HG03095 (cell line): Measurements from ENCODE around the gene ELF2.
"Not testable (repeated sequence)": the region's sequence is repeated elsewhere in the genome, so short reads cannot be mapped to it uniquely, and the experiment has no call there.

Source experiments
- ATAC-seq: cut with Tn5 transposase; IDR thresholded peaks from one replicate; pipeline ENCODE4 v1.9.1; 2021; ENCODE audit warnings: moderate library complexity; ENCODE audit not compliant: unreplicated experiment

Gene ELF2

DNA sequence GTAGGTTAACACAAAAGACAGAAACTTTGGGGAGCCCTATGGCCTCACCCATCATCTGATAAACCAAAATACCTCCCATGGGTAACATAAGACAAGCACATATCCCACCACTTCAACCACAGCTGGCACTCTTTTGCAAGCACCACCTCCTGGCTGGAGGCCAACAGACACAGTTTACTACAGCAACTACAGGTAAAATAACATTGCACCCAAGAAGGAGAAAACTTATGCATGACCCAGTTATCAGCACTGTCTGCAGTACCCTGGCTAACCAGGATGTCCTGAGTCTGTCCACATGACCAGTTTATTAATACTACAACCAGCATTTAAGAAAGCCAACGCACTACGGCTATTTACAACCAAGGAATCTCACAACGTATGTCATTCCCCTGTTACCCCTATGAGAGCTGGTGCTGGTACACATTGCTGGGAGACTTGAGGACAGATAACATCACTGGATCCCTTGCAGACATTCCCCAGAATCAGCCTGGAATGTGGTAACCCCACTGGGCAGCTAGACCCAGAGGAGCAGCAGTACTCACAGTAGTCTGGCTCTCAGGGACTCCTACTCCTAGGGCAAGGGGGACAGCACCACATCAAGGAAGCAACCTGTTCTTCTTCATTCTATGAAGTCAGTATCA, 32.0 kb downstream of the ELF2 start:
- ATAC-seq: no peak

- ATAC-seq: no peak
Measured at GRCh38 chr4:139144161-139144859, 32.7 kb downstream of the ELF2 start.

- ATAC-seq: no peak
Measured at GRCh38 chr4:139142980-139143379, 34.0 kb downstream of the ELF2 start.

GRCh38 chr4:139142087-139142486, 34.9 kb downstream of the ELF2 start:
- ATAC-seq: no peak

- ATAC-seq: no peak
Measured at GRCh38 chr4:139137763-139138162, 39.3 kb downstream of the ELF2 start.

GRCh38 chr4:139134403-139134802, 42.6 kb downstream of the ELF2 start:
- no peak for ATAC-seq

GRCh38 chr4:139131209-139131870, 45.7 kb downstream of the ELF2 start:
- ATAC-seq: no peak

DNA sequence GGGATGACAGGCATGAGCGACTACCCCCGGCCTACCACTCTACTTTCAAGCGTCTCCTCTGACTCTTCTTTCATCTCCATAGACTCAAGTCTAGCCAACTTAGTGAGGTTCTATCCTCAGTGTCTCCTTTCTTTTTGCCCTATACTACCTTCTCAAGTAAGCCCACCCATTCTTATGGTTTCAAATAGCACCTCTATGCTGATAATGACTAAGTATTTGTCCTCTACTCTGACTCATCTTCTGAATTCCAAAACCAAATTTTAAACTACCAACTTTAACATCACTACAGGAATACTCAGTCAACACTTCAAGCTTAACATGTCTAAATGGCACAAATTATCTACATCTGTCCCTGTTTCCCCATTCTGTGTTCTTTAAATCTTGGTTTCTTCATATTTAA, 47.8 kb downstream of the ELF2 start:
- ATAC-seq: no peak

- ATAC-seq: no peak
Measured at GRCh38 chr4:139126898-139127297, 50.1 kb downstream of the ELF2 start.

- no peak for ATAC-seq
Measured at GRCh38 chr4:139123910-139124309, 53.1 kb downstream of the ELF2 start.

- no peak for ATAC-seq
Measured at GRCh38 chr4:139118365-139118764, 58.7 kb downstream of the ELF2 start.

GRCh38 chr4:139115226-139115625, 61.8 kb downstream of the ELF2 start:
- no peak for ATAC-seq

DNA sequence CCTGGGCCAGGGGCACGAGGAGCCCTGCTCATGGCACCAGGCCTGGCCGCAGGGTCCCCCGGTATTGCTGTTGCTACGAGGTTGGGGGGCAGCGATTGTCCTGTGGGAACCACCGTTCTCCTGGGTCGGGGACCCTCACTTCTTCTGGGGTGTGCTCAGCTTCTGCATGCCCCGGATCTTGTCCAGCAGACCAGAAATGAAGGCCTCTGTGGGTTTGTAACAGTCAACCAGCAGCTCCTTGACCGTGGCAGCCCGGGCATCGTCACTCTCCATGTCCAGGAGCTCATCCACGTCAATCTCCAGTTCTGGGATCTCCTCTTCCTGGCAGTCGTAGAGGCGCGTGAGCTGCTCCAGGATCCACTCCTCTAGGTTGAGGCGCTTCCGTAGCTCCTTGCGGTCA, 62.2 kb downstream of the ELF2 start:
- ATAC-seq: not testable (repeated sequence)

DNA sequence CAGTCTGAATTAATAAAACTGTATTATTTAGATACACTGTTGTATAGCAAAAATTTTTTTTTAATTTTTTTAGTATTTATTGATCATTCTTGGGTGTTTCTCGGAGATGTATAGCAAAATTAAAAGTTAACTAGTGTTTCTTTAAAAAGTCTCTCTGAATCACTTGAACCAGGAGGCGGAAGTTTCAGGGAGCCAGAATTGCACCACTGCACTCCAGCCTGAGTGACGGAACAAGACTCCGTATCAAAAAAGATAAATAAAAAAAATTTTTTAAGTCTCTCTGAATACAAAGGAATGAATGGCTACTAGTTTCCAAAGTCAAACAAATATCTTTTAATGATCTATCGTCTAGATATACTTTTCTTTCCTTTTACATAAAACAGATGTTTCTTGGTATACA, 64.4 kb downstream of the ELF2 start:
- ATAC-seq: no peak

DNA sequence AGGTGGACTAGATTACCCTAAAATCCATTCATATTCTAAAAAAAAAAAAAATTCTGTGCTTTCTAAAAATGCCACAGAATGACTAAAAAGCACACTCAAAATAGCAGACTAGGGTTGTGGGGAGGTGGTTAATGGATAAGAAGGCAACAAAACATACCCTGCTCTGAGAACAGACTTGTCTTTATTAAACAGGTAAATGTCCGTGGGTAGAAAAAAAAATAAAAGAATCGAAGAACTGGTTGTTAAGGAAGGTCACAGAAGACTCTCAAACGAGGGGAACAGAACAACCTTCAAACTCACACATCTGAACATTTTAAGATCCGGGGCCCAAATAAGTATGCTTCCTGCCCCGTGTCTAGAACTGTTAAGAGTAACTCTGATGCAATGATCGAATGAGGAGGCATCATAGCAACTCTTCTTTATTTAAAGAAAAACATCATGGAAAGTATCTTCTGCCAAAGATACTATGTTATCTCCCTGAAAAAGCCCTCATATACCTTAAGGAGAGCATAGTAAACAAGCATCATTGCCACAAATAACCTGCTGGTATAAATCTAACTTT, 68.4 kb downstream of the ELF2 start:
- ATAC-seq: no peak

GRCh38 chr4:139099366-139099982, 77.5 kb downstream of the ELF2 start:
- ATAC-seq: peak; percentile 90

DNA sequence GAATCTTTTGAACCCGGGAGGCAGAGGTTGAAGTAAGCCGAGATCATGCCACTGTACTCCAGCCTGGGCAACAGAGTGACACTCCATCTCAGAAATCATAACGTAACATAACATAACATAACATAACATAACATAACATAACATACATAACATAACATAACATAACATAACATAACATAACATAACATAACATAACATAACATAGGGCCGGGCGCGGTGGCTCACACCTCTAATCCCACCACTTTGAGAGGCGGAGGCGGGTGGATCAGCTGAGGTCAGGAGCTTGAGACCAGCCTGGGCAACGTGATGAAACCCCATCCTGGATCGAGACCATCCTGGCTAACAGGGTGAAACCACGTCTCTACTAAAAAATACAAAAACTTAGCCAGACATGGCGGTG, 84.7 kb downstream of the ELF2 start:
- ATAC-seq: no peak

DNA sequence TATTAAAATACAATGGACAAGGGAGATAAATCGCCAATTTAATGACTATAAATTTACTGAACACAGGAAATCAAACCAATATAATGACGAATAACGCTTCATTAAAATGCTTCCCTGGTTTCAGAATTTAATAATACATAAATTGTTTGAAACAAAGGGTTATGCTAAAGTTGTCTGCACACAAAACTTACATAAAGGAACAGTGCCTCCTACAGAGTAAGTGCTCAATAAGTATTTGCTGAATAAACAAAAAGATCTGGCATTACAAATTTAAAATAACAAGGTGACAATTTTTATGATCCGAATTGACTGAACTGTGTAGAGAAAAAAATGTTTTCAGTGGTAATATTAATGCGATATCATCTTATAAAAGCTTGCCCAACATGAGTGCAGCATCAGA, 91.9 kb downstream of the ELF2 start:
- no peak for ATAC-seq

DNA sequence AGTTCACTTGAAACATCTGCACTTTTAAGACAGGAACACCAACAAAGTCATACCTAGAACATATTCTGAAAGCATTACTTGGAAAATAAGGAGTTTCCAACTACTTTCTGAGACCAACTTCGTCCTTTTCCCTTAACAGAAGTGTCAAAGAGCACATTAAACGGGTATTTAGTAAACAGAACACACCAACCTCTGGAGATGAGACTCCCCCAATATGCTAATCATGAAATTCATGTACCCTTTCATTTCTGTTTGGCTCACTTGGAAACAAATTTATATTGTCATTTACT, 92.3 kb downstream of the ELF2 start:
- no peak for ATAC-seq

- ATAC-seq: peak; percentile 60
Measured at GRCh38 chr4:139083956-139084803, 92.8 kb downstream of the ELF2 start.

DNA sequence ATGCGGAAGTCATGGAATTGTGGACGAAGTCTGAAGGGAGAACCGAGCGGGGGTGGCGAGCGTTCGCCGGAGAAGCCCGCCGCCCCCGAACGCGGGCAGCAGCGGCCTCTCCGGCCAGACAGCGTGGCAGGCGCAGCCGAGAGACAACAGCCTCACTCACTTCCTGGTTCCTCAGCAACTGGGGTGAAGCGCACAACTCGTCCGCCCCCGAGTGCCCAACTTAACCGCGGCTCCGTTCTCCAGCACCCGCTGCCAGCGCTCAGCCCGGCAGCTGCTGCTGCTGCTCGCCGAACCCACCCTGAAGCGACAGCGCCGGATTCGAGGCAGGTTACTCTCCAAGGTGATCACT, 93.4 kb downstream of the ELF2 start:
- ATAC-seq: peak; percentile 30
